K562 (cell line): Measurements from ENCODE around the gene MSANTD1.

Experiments used
- BDP1 ChIP-seq: IDR thresholded peaks from 3 replicates; pipeline ENCODE4 v1.6.1; 2011; ENCODE audit not compliant: insufficient read length, insufficient read depth
- POLR2AphosphoS5 ChIP-seq: IDR thresholded peaks from 2 replicates; pipeline ENCODE4 v1.6.1; 2011; ENCODE audit warnings: mild to moderate bottlenecking, low read depth, low read length, moderate library complexity; ENCODE audit not compliant: control insufficient read depth, insufficient read depth
- TARDBP ChIP-seq: fragments of 450-650 bp; IDR thresholded peaks from 2 replicates; pipeline ENCODE4 v1.6.1; 2016
- ZNF224 ChIP-seq: sonication (generic); formaldehyde crosslinking; IDR thresholded peaks from 2 replicates; pipeline ENCODE4 v1.8.0; 2022; ENCODE audit warnings: mild to moderate bottlenecking, missing genetic modification reagents
- ZNF239 ChIP-seq: fragments of 250-450 bp; sonication (Bioruptor Pico); IDR thresholded peaks from 2 replicates; pipeline ENCODE4 v1.4.0; 2020; ENCODE audit warnings: mild to moderate bottlenecking
- ZNF3 ChIP-seq: fragments of 250-450 bp; sonication (Bioruptor Pico); IDR thresholded peaks from 2 replicates; pipeline ENCODE4 v1.5.0; 2021; ENCODE audit warnings: mild to moderate bottlenecking, moderate library complexity
- ZNF431 ChIP-seq: sonication (generic); formaldehyde crosslinking; IDR thresholded peaks from 2 replicates; pipeline ENCODE4 v1.8.0; 2022; ENCODE audit warnings: mild to moderate bottlenecking, missing genetic modification reagents
- ZNF589 ChIP-seq: fragments of 200-800 bp; sonication (Bioruptor generic); IDR thresholded peaks from 2 replicates; pipeline ENCODE4 v1.6.1; 2016; ENCODE audit warnings: low read depth, missing genetic modification characterization, missing compliant biosample characterization
- ZZZ3 ChIP-seq: fragments of 450-650 bp; IDR thresholded peaks from 2 replicates; pipeline ENCODE4 v1.6.1; 2016; ENCODE audit warnings: antibody characterized with exemption, mild to moderate bottlenecking, moderate library complexity
- TF ChIP-seq, protein P1 (sequence below), 3 experiments: IDR thresholded peaks in 2 of 3; conservative IDR thresholded peaks in 1 of 3; 2 replicates each; pipeline ENCODE4 v1.5.1; 2011 to 2012; ENCODE audit warnings: low read length in 3 of 3, mild to moderate bottlenecking in 3 of 3, control low read depth in 2 of 3, improper control_type of control experiment in 1 of 3, inconsistent platforms in 1 of 3, low read depth in 1 of 3, mixed read lengths in 1 of 3, moderate library complexity in 1 of 3; ENCODE audit not compliant: insufficient read depth in 2 of 3

DNA sequence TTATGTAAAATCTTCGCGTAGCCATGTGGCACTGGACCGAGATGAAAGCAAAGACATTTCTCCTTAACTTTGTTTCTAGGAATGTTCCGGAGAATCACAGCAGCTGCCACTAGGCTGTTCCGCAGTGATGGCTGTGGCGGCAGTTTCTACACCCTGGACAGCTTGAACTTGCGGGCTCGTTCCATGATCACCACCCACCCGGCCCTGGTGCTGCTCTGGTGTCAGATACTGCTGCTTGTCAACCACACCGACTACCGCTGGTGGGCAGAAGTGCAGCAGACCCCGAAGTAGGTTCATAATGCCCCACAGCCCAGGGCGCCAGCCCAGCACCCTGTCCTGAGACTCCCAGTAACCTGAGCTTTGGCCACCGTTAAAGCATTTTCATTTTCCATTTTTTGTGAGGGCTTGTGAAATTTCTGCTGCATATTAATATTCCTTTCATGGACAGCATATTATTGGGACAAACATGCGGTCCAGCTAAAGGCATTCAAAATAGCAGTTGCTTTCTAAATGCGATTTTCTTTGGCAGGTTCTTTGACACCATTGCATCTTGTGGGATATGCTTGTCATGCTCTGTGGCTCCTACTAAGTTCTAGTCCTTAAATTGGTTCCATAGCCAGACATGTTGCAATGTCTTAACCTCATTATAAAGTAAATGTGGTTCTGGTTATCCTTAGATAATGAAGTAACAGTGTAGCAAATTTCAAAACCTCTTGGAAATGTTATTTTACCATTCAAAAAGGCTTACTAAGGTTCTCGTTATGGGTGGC lies 49.1 kb upstream of the MSANTD1 start:
- TF ChIP-seq ZNF431 (CRISPR knock-in tag) (no peak), TARDBP (no peak), ZZZ3 (no peak), BDP1 (no peak), ZNF589 (CRISPR knock-in tag) (no peak), ZNF239 (CRISPR knock-in tag) (no peak), ZNF224 (CRISPR knock-in tag) (no peak), ZNF3 (CRISPR knock-in tag) (no peak), POLR2AphosphoS5 (no peak)
- TF ChIP-seq, protein P1, sequence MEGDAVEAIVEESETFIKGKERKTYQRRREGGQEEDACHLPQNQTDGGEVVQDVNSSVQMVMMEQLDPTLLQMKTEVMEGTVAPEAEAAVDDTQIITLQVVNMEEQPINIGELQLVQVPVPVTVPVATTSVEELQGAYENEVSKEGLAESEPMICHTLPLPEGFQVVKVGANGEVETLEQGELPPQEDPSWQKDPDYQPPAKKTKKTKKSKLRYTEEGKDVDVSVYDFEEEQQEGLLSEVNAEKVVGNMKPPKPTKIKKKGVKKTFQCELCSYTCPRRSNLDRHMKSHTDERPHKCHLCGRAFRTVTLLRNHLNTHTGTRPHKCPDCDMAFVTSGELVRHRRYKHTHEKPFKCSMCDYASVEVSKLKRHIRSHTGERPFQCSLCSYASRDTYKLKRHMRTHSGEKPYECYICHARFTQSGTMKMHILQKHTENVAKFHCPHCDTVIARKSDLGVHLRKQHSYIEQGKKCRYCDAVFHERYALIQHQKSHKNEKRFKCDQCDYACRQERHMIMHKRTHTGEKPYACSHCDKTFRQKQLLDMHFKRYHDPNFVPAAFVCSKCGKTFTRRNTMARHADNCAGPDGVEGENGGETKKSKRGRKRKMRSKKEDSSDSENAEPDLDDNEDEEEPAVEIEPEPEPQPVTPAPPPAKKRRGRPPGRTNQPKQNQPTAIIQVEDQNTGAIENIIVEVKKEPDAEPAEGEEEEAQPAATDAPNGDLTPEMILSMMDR (IDR thresholded peaks at IDR 0.05 in 2 of 3, conservative IDR thresholded peaks at IDR 0.05 in 1 of 3; ENCODE audit: insufficient read depth in 2 of 3, low read depth in 1 of 3, low read length in 3 of 3): no peak
